Ovary (tissue), 3 donors: ENCODE data around the gene ABCA2.

Experiments
- EP300 ChIP-seq: sonication (generic); formaldehyde crosslinking; IDR thresholded peaks from one replicate; pipeline ENCODE4 v1.6.1; 2017; ENCODE audit warnings: antibody characterized with exemption
- POLR2A ChIP-seq: fragments of 450-650 bp; IDR thresholded peaks from one replicate; pipeline ENCODE4 v1.6.1; 2017; ENCODE audit warnings: antibody characterized with exemption, mild to moderate bottlenecking, moderate library complexity
- TF ChIP-seq, protein P1 (sequence below), 3 donors: fragments of 450-650 bp in 2 of 3; fragments of 200-600 bp in 1 of 3; IDR thresholded peaks; one replicate each; pipeline versions ENCODE4 v1.5.1 to v1.8.0; 2016 to 2022; ENCODE audit warnings: antibody characterized with exemption in 3 of 3, mild to moderate bottlenecking in 1 of 3
- donor health status: DM: no; HTN: no; CAD: no.

- TF ChIP-seq, protein P1, sequence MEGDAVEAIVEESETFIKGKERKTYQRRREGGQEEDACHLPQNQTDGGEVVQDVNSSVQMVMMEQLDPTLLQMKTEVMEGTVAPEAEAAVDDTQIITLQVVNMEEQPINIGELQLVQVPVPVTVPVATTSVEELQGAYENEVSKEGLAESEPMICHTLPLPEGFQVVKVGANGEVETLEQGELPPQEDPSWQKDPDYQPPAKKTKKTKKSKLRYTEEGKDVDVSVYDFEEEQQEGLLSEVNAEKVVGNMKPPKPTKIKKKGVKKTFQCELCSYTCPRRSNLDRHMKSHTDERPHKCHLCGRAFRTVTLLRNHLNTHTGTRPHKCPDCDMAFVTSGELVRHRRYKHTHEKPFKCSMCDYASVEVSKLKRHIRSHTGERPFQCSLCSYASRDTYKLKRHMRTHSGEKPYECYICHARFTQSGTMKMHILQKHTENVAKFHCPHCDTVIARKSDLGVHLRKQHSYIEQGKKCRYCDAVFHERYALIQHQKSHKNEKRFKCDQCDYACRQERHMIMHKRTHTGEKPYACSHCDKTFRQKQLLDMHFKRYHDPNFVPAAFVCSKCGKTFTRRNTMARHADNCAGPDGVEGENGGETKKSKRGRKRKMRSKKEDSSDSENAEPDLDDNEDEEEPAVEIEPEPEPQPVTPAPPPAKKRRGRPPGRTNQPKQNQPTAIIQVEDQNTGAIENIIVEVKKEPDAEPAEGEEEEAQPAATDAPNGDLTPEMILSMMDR (IDR thresholded peaks at IDR 0.05): no peak
- TF ChIP-seq POLR2A (no peak), EP300 (no peak)
Observed at GRCh38 chr9:136997371-136997770, 30.7 kb downstream of the ABCA2 start.
